Hepatocyte (in vitro differentiated cells): Measurements from ENCODE around the gene ATP9A.

Source experiments
- CTCF ChIP-seq: fragments of 200-600 bp; sonication (generic); IDR thresholded peaks from 2 replicates; pipeline ENCODE4 v1.5.1; 2016; ENCODE audit warnings: antibody characterized with exemption, mild to moderate bottlenecking; ENCODE audit not compliant: poor library complexity
- EZH2phosphoT487 ChIP-seq: fragments of 200-600 bp; sonication (generic); IDR thresholded peaks from one replicate; pipeline ENCODE4 v1.6.1; 2018; ENCODE audit warnings: antibody characterized with exemption, mild to moderate bottlenecking, low read depth, moderate library complexity; ENCODE audit not compliant: unreplicated experiment, severe bottlenecking

GRCh38 chr20:51791626-51792025 is 23.4 kb upstream of the ATP9A start:
- TF ChIP-seq CTCF = no peak
- no peak for TF ChIP-seq EZH2phosphoT487
